Activated T-helper 17 cell treated with anti-CD3 and anti-CD28 coated beads, Interleukin-2, amount 50 U/mL, for 72 hours (primary cell): ENCODE results near the gene TAS2R40. TPM values are rescaled to one million over a fixed set of nuclear protein-coding genes. Genes with fewer than 3 reads are reported as not detected.
"Not testable (repeated sequence)": the region's sequence is repeated elsewhere in the genome, so short reads cannot be mapped to it uniquely, and the experiment has no call there.

Source experiments
- ATAC-seq: fragments of 150-1000 bp; cut with Tn5 transposase; replicated peaks from 2 replicates; pipeline ENCODE4 v1.10.0; 2021; ENCODE audit warnings: mild to moderate bottlenecking, moderate library complexity
- H3K27ac Mint-ChIP-seq: one replicate; pipeline ENCODE4 v1.8.0; 2022; ENCODE audit warnings: mixed read lengths
- H3K27me3 Mint-ChIP-seq: one replicate; pipeline ENCODE4 v1.8.0; 2022; ENCODE audit warnings: mixed read lengths
- H3K36me3 Mint-ChIP-seq: one replicate; pipeline ENCODE4 v1.8.0; 2022; ENCODE audit warnings: low read depth, mild to moderate bottlenecking, mixed read lengths
- H3K4me1 Mint-ChIP-seq: one replicate; pipeline ENCODE4 v1.8.0; 2022; ENCODE audit warnings: mixed read lengths
- H3K4me3 Mint-ChIP-seq: one replicate; pipeline ENCODE4 v1.8.0; 2022; ENCODE audit warnings: mild to moderate bottlenecking, mixed read lengths
- H3K9me3 Mint-ChIP-seq: one replicate; pipeline ENCODE4 v1.8.0; 2022; ENCODE audit warnings: mixed read lengths
- total RNA-seq, 2 donors: library from RNA; stranded (reverse); gene quantifications; one replicate each; pipeline ENCODE4 v1.2.3, GENCODE V29; 2022

Gene TAS2R40
- total RNA-seq, 2 donors from 2014 or later, result not detected

GRCh38 chr7:143250822-143251221 is 29.0 kb downstream of the TAS2R40 start:
- Mint-ChIP-seq H3K27ac (peak overlapping the region; percentile 75), H3K9me3 (peaks cover 17% of the 10 kb centered on the region), H3K4me1 (peaks cover 68% of the 10 kb centered on the region), H3K36me3 (no peaks in the 10 kb centered on the region), H3K4me3 (peak overlapping the region; percentile 60), H3K27me3 (no peaks in the 10 kb centered on the region)
- ATAC-seq, result peak; percentile 42

DNA sequence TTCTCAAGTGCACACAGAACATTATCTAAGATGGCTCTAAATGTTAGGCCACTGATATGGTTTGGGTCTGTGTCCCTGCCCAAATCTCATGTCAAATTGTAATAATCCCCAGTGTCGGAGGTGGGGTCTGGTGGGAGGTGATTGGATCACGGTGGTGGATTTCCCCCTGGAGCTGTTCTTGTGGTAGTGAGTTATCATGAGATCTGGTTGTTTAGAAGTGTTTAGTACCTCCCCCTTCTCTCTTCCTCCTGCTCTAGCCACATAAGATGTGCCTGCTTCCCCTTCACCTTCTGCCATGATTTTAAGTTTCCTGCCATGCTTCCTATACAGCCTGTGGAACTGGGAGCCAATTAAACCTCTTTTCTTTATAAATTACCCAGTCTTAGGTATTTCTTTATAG is 30.2 kb downstream of the TAS2R40 start:
- Mint-ChIP-seq H3K36me3 (no peaks in the 10 kb centered on the region), H3K27me3 (no peaks in the 10 kb centered on the region), H3K27ac (peak overlapping the region; percentile 75), H3K4me1 (peaks cover 61% of the 10 kb centered on the region), H3K4me3 (peak overlapping the region; percentile 60), H3K9me3 (peaks cover 17% of the 10 kb centered on the region)
- ATAC-seq, result peak; percentile 78

DNA sequence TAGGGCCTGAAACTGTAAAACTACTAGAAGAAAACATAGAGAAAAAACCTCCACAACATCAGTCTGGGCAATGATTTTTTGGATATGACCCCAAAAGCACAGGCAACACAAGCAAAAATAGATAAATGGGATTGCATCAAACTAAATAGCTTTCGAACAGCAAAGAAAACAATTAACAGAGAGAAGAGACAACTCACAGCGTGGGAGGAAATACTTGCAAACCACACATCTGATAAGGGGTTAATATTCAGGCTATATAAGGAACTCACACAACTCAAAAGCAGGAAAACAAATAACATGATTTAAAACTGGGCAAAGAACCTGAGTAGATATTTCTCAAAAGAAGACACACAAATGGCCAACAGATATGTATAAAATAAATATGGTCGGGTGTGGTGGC is 33.7 kb downstream of the TAS2R40 start:
- peak overlapping the region; percentile 56 for H3K27ac Mint-ChIP-seq
- no peaks in the 10 kb centered on the region for H3K27me3 Mint-ChIP-seq
- H3K4me3 Mint-ChIP-seq, result peak overlapping the region; percentile 38
- no peaks in the 10 kb centered on the region for H3K36me3 Mint-ChIP-seq
- peaks cover 53% of the 10 kb centered on the region for H3K4me1 Mint-ChIP-seq
- no peak for ATAC-seq
- peaks cover 17% of the 10 kb centered on the region for H3K9me3 Mint-ChIP-seq

DNA sequence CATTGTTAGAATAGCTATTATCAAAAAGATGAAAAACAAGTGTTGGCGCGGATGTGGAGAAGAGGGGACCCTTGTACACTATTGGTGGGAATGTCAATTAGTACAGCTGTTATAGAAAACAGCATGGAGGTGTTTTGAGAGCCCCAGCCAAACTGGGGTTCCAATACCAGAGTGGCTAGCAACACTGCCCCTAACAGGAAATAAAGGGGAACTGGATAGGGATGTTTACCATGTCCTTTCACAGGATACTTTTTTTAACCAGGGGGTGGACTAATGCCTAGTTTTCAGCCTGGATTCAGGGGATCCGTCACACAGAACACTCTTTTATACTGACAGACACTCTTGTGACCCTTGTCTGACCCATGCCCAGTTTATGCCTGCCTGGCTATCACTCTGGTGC is 34.5 kb downstream of the TAS2R40 start:
- peak overlapping the region; percentile 10 for H3K4me3 Mint-ChIP-seq

GRCh38 chr7:143256932-143257331 is 35.1 kb downstream of the TAS2R40 start:
- Mint-ChIP-seq H3K4me3 (peak overlapping the region; percentile 10), H3K4me1 (peaks cover 46% of the 10 kb centered on the region), H3K27ac (peak overlapping the region; percentile 51), H3K27me3 (no peaks in the 10 kb centered on the region), H3K36me3 (no peaks in the 10 kb centered on the region), H3K9me3 (peaks cover 15% of the 10 kb centered on the region)
- no peak for ATAC-seq

More for the DNA sequence above, 34.5 kb downstream of the TAS2R40 start:
- peak; percentile 23 for ATAC-seq
- peaks cover 17% of the 10 kb centered on the region for H3K9me3 Mint-ChIP-seq
- no peaks in the 10 kb centered on the region for H3K36me3 Mint-ChIP-seq
- H3K27me3 Mint-ChIP-seq, result no peaks in the 10 kb centered on the region
- H3K4me1 Mint-ChIP-seq, result peaks cover 47% of the 10 kb centered on the region
- peak overlapping the region; percentile 51 for H3K27ac Mint-ChIP-seq

DNA sequence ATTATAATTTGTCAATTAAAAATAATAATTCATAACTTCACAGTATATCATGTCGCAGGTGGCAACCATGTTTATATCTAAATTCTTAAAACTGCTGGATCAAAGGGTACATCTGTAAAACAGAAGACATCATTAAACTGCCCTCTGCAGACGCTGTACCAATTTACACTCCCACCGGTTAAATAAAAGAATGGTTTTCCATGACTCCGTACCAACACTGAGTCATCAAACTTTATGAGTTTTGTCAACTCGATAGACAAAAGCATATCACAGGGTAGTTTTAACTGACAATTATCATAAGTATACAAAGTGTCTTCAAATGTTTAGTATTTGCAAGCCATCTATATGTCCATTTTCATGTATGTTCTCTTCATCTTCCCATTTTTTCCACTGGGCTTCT is 35.7 kb downstream of the TAS2R40 start:
- peaks cover 43% of the 10 kb centered on the region for H3K4me1 Mint-ChIP-seq
- H3K27me3 Mint-ChIP-seq, result no peaks in the 10 kb centered on the region
- ATAC-seq, result no peak
- H3K4me3 Mint-ChIP-seq, result peak overlapping the region; percentile 83
- peaks cover 11% of the 10 kb centered on the region for H3K9me3 Mint-ChIP-seq
- no peaks in the 10 kb centered on the region for H3K36me3 Mint-ChIP-seq
- H3K27ac Mint-ChIP-seq, result no peak overlapping the region

DNA sequence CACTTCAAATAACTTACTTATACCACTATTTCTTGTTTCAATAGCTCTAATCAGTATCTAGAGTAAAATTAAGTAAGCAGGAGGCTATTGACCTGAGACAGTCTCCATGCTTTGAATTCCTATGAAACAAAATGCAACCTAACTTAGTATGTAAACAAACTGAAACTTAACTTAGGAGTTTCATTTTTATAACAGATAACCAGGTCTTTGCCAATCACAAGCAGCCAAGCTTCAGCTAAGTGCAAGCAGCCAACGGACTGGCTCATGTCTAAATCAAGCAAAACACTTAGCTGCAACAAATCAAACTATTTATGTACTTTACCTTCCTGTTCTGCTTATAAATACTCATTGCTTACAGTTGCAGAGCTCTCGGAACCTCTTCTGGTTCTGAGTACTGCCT is 37.0 kb downstream of the TAS2R40 start:
- peaks cover 6% of the 10 kb centered on the region for H3K36me3 Mint-ChIP-seq
- ATAC-seq, result peak; percentile 20
- peaks cover 5% of the 10 kb centered on the region for H3K9me3 Mint-ChIP-seq
- H3K27ac Mint-ChIP-seq, result peak overlapping the region; percentile 91
- peak overlapping the region; percentile 83 for H3K4me3 Mint-ChIP-seq
- H3K27me3 Mint-ChIP-seq, result no peaks in the 10 kb centered on the region
- peaks cover 40% of the 10 kb centered on the region for H3K4me1 Mint-ChIP-seq

DNA sequence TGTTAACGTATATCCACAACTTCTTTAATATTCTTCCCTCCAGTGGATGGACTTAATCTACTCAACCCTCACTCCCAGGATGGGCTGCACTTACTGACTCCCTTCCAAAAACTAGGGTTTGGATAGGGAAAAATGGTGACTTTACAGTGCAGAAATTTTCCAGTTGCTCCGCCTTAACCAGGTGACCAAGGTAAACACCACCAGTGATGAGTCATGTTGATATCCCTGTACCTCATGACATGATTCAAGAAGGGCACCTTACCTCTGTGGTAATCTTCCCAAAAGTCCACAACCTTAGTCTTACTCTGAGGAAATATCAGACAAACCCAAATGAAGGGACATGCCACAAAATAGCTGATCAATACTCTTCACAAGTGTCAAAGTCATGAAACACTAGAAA is 37.9 kb downstream of the TAS2R40 start:
- no peaks in the 10 kb centered on the region for H3K27me3 Mint-ChIP-seq
- H3K9me3 Mint-ChIP-seq, result no peaks in the 10 kb centered on the region
- peaks cover 40% of the 10 kb centered on the region for H3K4me1 Mint-ChIP-seq
- peak overlapping the region; percentile 83 for H3K4me3 Mint-ChIP-seq
- no peak for ATAC-seq
- H3K36me3 Mint-ChIP-seq, result peaks cover 16% of the 10 kb centered on the region
- H3K27ac Mint-ChIP-seq, result peak overlapping the region; percentile 91

DNA sequence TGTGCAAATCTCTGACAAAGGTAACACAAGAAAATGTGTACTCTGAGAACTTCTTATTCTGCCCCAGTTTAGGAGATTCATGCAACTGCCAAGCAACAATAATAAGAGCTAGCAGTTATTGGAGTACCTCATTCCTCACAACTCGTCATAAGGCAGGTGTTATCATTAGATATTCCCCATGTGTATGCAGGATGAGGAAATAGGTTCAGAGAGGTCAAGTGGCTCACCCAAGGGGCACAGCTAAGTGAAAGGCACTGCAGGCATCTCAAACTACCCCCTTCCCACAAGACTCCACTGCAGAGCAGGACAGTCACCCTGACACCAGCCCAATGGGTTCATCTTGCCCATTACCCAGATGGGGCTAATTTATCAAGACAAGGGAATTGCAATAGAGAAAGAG is 40.1 kb downstream of the TAS2R40 start:
- Mint-ChIP-seq H3K36me3 (peaks cover 37% of the 10 kb centered on the region), H3K4me3 (peak overlapping the region; percentile 98), H3K27ac (peak overlapping the region; percentile 97), H3K9me3 (no peaks in the 10 kb centered on the region), H3K27me3 (no peaks in the 10 kb centered on the region), H3K4me1 (peaks cover 33% of the 10 kb centered on the region)
- ATAC-seq, result no peak

DNA sequence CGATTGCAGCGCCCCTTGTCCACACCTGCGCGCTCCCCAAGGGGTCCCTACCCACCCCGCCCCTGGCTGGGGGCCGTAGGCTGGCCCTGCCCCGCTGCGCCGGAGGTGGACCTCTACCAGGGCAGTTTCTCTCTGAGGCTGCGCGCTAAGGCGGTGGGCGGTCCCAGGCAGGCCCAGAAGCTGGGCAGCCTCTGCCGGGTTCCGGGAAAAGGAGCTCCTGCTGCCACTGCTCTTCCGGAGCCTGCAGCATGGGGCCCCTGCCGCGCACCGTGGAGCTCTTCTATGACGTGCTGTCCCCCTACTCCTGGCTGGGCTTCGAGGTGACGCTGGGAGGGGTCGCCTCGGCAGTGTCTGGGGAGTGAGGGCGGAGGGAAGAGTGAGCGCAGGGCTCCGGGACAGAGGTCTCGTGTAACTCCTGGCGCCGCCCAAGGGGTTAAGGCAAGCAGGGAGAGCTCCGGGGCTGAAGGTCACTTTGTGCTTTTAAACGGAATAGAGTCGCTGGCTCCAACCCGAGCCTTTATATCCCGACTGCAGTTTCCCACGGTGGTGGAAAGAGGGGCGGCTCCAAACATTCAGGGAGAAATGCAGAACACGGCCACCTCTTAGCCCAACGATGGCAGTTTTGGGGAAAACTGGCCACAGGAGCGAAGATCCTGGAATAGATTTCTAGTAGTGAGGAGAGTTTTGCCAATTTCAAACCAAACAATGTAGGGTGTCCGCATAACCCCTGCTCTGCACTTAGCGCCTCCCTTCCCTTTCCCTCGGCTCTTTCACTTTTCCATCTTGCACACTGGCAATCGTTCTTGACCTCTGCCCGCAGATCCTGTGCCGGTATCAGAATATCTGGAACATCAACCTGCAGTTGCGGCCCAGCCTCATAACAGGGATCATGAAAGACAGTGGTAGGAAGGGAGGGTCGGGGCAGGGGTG is 41.7 kb downstream of the TAS2R40 start, which contains the start of gene GSTK1:
GSTK1 (plus strand) TSS at position 176 of the 930 bp plus-strand sequence; CDS start at position 249, 73 bp downstream.
- Mint-ChIP-seq H3K36me3 (peaks cover 53% of the 10 kb centered on the region), H3K27me3 (no peaks in the 10 kb centered on the region)

GRCh38 chr7:143264196-143264568 is 42.3 kb downstream of the TAS2R40 start:
- peak overlapping the region; percentile 97 for H3K27ac Mint-ChIP-seq
- H3K27me3 Mint-ChIP-seq, H3K9me3 Mint-ChIP-seq, ATAC-seq: not testable (repeated sequence)
- peaks cover 60% of the 10 kb centered on the region for H3K36me3 Mint-ChIP-seq
- peaks cover 27% of the 10 kb centered on the region for H3K4me1 Mint-ChIP-seq
- H3K4me3 Mint-ChIP-seq, result peak overlapping the region; percentile 98

More for the DNA sequence above, 41.7 kb downstream of the TAS2R40 start, which contains the start of gene GSTK1:
- Mint-ChIP-seq H3K9me3 (no peaks in the 10 kb centered on the region), H3K4me1 (peaks cover 30% of the 10 kb centered on the region), H3K4me3 (peak within 1 kb of the TSS; percentile 98), H3K27ac (peak within 1 kb of the TSS; percentile 97)
- peak; percentile 97 for ATAC-seq

DNA sequence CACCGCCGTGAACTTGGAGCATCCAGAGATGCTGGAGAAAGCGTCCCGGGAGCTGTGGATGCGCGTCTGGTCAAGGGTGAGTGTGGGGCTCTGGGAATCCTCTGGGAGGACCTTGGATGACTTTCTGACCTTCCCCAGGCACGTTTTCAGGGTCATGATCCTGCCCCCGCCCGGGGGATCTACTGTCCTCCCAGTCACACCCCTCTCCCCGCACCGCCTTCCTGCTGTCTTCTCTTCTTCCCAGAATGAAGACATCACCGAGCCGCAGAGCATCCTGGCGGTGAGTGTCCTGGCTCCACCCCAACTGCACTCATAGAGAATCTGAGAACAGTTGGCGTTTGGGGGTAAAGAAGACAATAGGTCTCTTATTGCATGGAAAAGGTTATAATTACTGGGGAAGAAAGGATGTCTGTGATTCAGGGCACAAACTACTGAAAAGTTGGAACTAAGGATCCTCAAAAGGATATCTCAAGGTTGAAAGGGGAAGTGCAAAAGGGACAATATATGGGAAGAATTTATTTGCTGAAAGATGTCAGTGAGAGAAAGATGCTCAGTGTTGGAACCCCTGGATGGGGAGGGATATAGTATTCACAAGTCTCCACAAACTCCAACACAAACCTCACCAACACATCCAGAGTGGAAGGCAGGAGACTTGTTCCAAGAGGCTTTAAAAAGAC is 43.3 kb downstream of the TAS2R40 start:
- Mint-ChIP-seq H3K4me3 (peak overlapping the region; percentile 98), H3K36me3 (peaks cover 70% of the 10 kb centered on the region), H3K4me1 (peaks cover 23% of the 10 kb centered on the region), H3K9me3 (no peaks in the 10 kb centered on the region), H3K27me3 (no peaks in the 10 kb centered on the region), H3K27ac (peak overlapping the region; percentile 97)
- peak; percentile 25 for ATAC-seq

GRCh38 chr7:143269251-143269650 is 47.4 kb downstream of the TAS2R40 start:
- H3K9me3 Mint-ChIP-seq, result no peaks in the 10 kb centered on the region
- H3K27me3 Mint-ChIP-seq, result no peaks in the 10 kb centered on the region
- H3K4me1 Mint-ChIP-seq, result peaks cover 27% of the 10 kb centered on the region
- H3K27ac Mint-ChIP-seq, result peak overlapping the region; percentile 28
- peaks cover 71% of the 10 kb centered on the region for H3K36me3 Mint-ChIP-seq
- H3K4me3 Mint-ChIP-seq, result no peak overlapping the region
- ATAC-seq, result no peak

DNA sequence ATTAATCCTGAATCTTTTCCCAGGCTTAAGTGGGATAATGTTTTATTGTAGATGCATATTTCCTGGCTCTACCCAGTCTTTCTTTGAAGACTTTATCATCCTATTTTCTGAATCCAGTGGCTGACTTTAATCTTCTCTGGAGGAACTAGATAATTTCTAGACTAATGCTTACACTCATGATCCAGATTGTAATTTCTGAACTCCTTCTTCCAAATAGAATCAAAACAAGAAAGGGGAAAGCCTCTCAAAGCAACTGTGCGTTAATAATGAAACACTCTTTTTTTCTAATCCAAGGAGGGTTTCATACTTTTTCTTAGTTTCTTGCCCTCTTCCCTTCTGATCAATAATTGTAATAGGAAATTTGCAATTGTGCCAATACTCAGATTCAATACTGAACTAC is 49.4 kb downstream of the TAS2R40 start:
- ATAC-seq, result peak; percentile 69
- no peaks in the 10 kb centered on the region for H3K9me3 Mint-ChIP-seq
- peak overlapping the region; percentile 11 for H3K27ac Mint-ChIP-seq
- no peaks in the 10 kb centered on the region for H3K27me3 Mint-ChIP-seq
- H3K36me3 Mint-ChIP-seq, result peaks cover 51% of the 10 kb centered on the region
- H3K4me1 Mint-ChIP-seq, result peaks cover 15% of the 10 kb centered on the region
- peak overlapping the region; percentile 8 for H3K4me3 Mint-ChIP-seq
